WERI-Rb-1 (cell line): Measurements from ENCODE around the gene LCE2C.
"Not testable (repeated sequence)": the region's sequence is repeated elsewhere in the genome, so short reads cannot be mapped to it uniquely, and the experiment has no call there.

Experiments used
- DNase-seq: peaks from one replicate; pipeline ENCODE4 v3.0.0-alpha.2; 2020
- H3K27ac ChIP-seq: fragments of 250-450 bp; sonication (Bioruptor Pico); 2 replicates; pipeline ENCODE4 v1.5.1; 2020; ENCODE audit warnings: mild to moderate bottlenecking, moderate library complexity
- H3K27me3 ChIP-seq: fragments of 250-450 bp; sonication (Bioruptor Pico); 2 replicates; pipeline ENCODE4 v1.5.1; 2021; ENCODE audit warnings: mild to moderate bottlenecking, low read depth, moderate library complexity; ENCODE audit not compliant: insufficient read depth, severe bottlenecking
- H3K36me3 ChIP-seq: fragments of 250-450 bp; sonication (Bioruptor Pico); 2 replicates; pipeline ENCODE4 v1.5.1; 2020; ENCODE audit warnings: mild to moderate bottlenecking, moderate library complexity
- H3K4me3 ChIP-seq: 2 replicates; pipeline ENCODE4 v1.5.1; 2011; ENCODE audit warnings: low read depth, mild to moderate bottlenecking, control low read depth, low read length
- H3K9me3 ChIP-seq: fragments of 250-450 bp; sonication (Bioruptor Pico); 2 replicates; pipeline ENCODE4 v1.5.1; 2021; ENCODE audit warnings: mild to moderate bottlenecking, moderate library complexity; ENCODE audit not compliant: severe bottlenecking
- TF ChIP-seq, protein P1 (sequence below): IDR thresholded peaks from 2 replicates; pipeline ENCODE4 v1.5.1; 2011; ENCODE audit warnings: low read depth, mild to moderate bottlenecking, control low read depth, inconsistent platforms, low read length

The LCE2C gene

GRCh38 chr1:152646656-152647055 lies 28.4 kb upstream of the LCE2C start:
- no peak overlapping the region for H3K27ac ChIP-seq
- TF ChIP-seq, protein P1, sequence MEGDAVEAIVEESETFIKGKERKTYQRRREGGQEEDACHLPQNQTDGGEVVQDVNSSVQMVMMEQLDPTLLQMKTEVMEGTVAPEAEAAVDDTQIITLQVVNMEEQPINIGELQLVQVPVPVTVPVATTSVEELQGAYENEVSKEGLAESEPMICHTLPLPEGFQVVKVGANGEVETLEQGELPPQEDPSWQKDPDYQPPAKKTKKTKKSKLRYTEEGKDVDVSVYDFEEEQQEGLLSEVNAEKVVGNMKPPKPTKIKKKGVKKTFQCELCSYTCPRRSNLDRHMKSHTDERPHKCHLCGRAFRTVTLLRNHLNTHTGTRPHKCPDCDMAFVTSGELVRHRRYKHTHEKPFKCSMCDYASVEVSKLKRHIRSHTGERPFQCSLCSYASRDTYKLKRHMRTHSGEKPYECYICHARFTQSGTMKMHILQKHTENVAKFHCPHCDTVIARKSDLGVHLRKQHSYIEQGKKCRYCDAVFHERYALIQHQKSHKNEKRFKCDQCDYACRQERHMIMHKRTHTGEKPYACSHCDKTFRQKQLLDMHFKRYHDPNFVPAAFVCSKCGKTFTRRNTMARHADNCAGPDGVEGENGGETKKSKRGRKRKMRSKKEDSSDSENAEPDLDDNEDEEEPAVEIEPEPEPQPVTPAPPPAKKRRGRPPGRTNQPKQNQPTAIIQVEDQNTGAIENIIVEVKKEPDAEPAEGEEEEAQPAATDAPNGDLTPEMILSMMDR = no peak
- H3K36me3 ChIP-seq = no peaks in the 10 kb centered on the region
- peaks cover 3% of the 10 kb centered on the region for H3K9me3 ChIP-seq
- H3K4me3 ChIP-seq = no peak overlapping the region
- no peak for DNase-seq
- peaks cover 98% of the 10 kb centered on the region for H3K27me3 ChIP-seq

- no peaks in the 10 kb centered on the region for H3K36me3 ChIP-seq
- H3K27me3 ChIP-seq = peaks cover 90% of the 10 kb centered on the region
- no peak overlapping the region for H3K4me3 ChIP-seq
- no peak overlapping the region for H3K27ac ChIP-seq
- peak; percentile 92 for DNase-seq
- TF ChIP-seq, protein P1 = peak; percentile 91
- no peaks in the 10 kb centered on the region for H3K9me3 ChIP-seq
These were observed 21.0 kb upstream of the LCE2C start for GRCh38 chr1:152654110-152654509.

DNA sequence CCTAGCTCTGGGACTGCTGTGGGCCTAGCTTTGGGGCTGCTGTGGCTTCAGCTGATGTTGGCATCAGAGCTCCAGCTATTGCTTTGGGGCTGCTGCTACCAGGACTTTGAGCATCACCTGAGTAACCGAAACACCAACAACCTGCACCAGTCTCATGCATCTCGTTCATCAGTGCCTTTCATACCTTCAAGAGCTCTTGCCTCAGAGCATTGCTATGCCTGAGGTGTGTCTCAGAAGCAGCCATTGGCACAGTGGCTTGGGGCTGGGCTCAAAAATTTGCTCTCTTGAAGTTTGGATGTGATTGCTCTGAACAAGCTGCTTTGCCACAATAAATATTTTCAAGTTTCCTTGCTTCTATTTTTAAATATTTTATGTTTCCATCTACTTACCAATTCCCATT lies 18.6 kb upstream of the LCE2C start:
- TF ChIP-seq, protein P1 = no peak
- Histone ChIP-seq H3K4me3 (no peak overlapping the region), H3K36me3 (no peaks in the 10 kb centered on the region), H3K27me3 (peaks cover 91% of the 10 kb centered on the region), H3K9me3 (no peaks in the 10 kb centered on the region), H3K27ac (no peak overlapping the region)
- DNase-seq = no peak

DNA sequence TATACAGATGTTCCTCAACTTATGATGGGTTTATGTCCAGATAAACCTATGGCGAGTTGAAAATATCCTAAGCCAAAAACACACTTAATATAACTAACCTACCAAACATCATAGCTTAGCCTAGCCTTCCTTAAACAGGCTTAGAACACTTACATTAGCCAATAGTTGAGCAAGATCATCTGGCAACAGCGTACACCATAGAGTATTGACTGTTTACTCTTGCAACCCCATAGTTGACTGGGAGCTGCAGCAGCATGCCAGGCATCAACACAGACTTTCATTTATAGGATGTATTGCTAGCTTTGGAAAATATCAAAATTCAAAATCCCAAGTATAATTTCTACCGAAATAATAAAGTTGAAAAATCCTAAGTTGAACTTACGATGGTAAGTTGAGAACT lies 17.4 kb upstream of the LCE2C start:
- peaks cover 90% of the 10 kb centered on the region for H3K27me3 ChIP-seq
- no peak for DNase-seq
- H3K27ac ChIP-seq = no peak overlapping the region
- H3K4me3 ChIP-seq = no peak overlapping the region
- TF ChIP-seq, protein P1 = no peak
- H3K36me3 ChIP-seq = no peaks in the 10 kb centered on the region
- H3K9me3 ChIP-seq = no peaks in the 10 kb centered on the region

DNA sequence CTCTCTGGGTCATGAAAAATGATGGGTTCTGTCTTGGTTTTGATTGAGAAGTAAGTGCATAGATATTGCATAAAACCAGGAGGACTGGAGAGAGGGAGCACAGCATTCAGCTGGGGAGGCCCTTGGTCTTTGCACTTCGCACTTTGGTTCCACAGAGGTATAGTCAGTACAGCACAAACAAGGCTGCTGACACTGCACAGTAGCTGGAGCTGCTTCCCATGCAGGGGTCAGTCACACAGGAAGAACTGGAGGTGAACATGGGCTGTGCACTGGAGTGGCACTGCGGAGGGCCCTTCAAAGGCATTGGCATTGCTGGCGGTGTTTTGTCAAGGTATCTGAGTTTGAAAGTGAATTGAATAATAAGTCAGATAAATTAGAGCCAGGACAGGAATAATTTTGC lies 16.4 kb upstream of the LCE2C start:
- Histone ChIP-seq H3K36me3 (no peaks in the 10 kb centered on the region), H3K4me3 (no peak overlapping the region), H3K27ac (no peak overlapping the region), H3K9me3 (no peaks in the 10 kb centered on the region), H3K27me3 (peaks cover 91% of the 10 kb centered on the region)
- TF ChIP-seq, protein P1 = no peak
- no peak for DNase-seq

- H3K9me3 ChIP-seq = peaks cover 6% of the 10 kb centered on the region
- no peak within 1 kb of the TSS for H3K27ac ChIP-seq
- H3K27me3 ChIP-seq = peaks cover 94% of the 10 kb centered on the region
- TF ChIP-seq, protein P1 = no peak
- no peak for DNase-seq
- no peaks in the 10 kb centered on the region for H3K36me3 ChIP-seq
- H3K4me3 ChIP-seq = no peak within 1 kb of the TSS
These were observed 12.0 kb upstream of the LCE2C start, which contains the start of gene LCE2D for GRCh38 chr1:152663098-152663497. Gene LCE2D, plus strand, starts transcription at chr1:152663380. Its CDS starts 726 bp downstream, at chr1:152664106.

DNA sequence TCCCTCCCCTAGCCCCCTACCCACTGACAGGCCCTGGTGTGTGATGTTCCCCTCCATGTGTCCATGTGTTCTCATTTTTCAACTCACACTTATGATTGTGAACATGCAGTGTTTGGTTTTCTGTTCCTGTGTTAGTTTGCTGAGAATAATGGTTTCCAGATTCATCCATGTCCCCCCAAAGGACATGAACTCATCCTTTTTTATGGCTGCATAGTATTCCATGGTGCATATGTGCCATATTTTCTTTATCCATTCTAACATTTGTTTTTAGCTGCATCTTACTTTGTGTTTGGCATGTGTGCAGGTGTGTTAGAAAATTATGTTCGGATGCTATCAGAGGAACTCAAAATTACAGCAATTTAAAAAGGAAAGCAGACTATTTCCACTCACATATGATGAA lies 8.9 kb upstream of the LCE2C start:
- DNase-seq, H3K9me3 ChIP-seq, H3K36me3 ChIP-seq, H3K27ac ChIP-seq, H3K4me3 ChIP-seq: not testable (repeated sequence)
- peaks cover 95% of the 10 kb centered on the region for H3K27me3 ChIP-seq
